HG03139 (cell line): ENCODE results near the gene ARHGAP26.
"Not testable (repeated sequence)": the region's sequence is repeated elsewhere in the genome, so short reads cannot be mapped to it uniquely, and the experiment has no call there.

Experiments used
- ATAC-seq: cut with Tn5 transposase; IDR thresholded peaks from one replicate; pipeline ENCODE4 v1.9.1; 2021; ENCODE audit not compliant: unreplicated experiment

ARHGAP26 gene

GRCh38 chr5:143106174-143106573, 336.0 kb downstream of the ARHGAP26 start:
- ATAC-seq, result no peak

GRCh38 chr5:143108498-143109128, 338.4 kb downstream of the ARHGAP26 start:
- ATAC-seq, result no peak

GRCh38 chr5:143110591-143110990, 340.4 kb downstream of the ARHGAP26 start:
- ATAC-seq, result no peak

- no peak for ATAC-seq
Observed at GRCh38 chr5:143111799-143112198, 341.6 kb downstream of the ARHGAP26 start.

- ATAC-seq, result no peak
Observed at GRCh38 chr5:143113461-143113860, 343.3 kb downstream of the ARHGAP26 start.

- ATAC-seq, result no peak
Observed at GRCh38 chr5:143114481-143114880, 344.3 kb downstream of the ARHGAP26 start.

- no peak for ATAC-seq
Observed at GRCh38 chr5:143115381-143115780, 345.2 kb downstream of the ARHGAP26 start.

GRCh38 chr5:143116814-143117213, 346.6 kb downstream of the ARHGAP26 start:
- no peak for ATAC-seq

GRCh38 chr5:143117821-143118220, 347.6 kb downstream of the ARHGAP26 start:
- no peak for ATAC-seq

GRCh38 chr5:143118222-143118621, 348.0 kb downstream of the ARHGAP26 start:
- no peak for ATAC-seq

GRCh38 chr5:143118818-143119217, 348.6 kb downstream of the ARHGAP26 start:
- ATAC-seq, result not testable (repeated sequence)

- ATAC-seq, result no peak
Observed at GRCh38 chr5:143119291-143119769, 349.2 kb downstream of the ARHGAP26 start.

- ATAC-seq, result no peak
Observed at GRCh38 chr5:143119881-143120341, 349.7 kb downstream of the ARHGAP26 start.

- no peak for ATAC-seq
Observed at GRCh38 chr5:143120460-143121134, 350.4 kb downstream of the ARHGAP26 start.

- no peak for ATAC-seq
Observed at GRCh38 chr5:143121135-143121475, 350.9 kb downstream of the ARHGAP26 start.

GRCh38 chr5:143124593-143124992, 354.4 kb downstream of the ARHGAP26 start:
- ATAC-seq, result no peak

GRCh38 chr5:143126174-143127019, 356.2 kb downstream of the ARHGAP26 start:
- ATAC-seq, result no peak

GRCh38 chr5:143128412-143129071, 358.4 kb downstream of the ARHGAP26 start:
- ATAC-seq, result no peak

GRCh38 chr5:143129203-143129602, 359.0 kb downstream of the ARHGAP26 start:
- ATAC-seq, result no peak

- no peak for ATAC-seq
Observed at GRCh38 chr5:143129910-143130612, 359.9 kb downstream of the ARHGAP26 start.
